ENCODE measurements around the gene SLC26A1.

Gene SLC26A1

GRCh38 chr4:988726-989721 lies 4.2 kb downstream of the SLC26A1 start:
- Histone ChIP-seq H2BK120ac (ENCODE audit: low read depth, low read length) (no peak overlapping the region), H3K9ac (ENCODE audit: low read length) (no peak overlapping the region), H4K8ac (ENCODE audit: low read length) (no peak overlapping the region), H2AK5ac (ENCODE audit: low read length, severe bottlenecking) (no peak overlapping the region), H2BK5ac (ENCODE audit: low read depth, low read length, poor library complexity, severe bottlenecking) (no peak overlapping the region), H3K4me3 (ENCODE audit: insufficient read depth in 1 of 2, low read depth in 1 of 2, low read length in 2 of 2) (no peak overlapping the region), H3K36me3 (ENCODE audit: control insufficient read depth in 1 of 2, insufficient read depth in 2 of 2, low read depth in 1 of 2, low read length in 2 of 2) (peaks cover 19 to 44% of the 10 kb centered on the region in 2 experiments), H3K18ac (ENCODE audit: low read depth in 1 of 2, low read length in 2 of 2) (no peak overlapping the region), H3K4ac (ENCODE audit: low read depth in 1 of 2, low read length in 2 of 2) (no peak overlapping the region), H3K14ac (ENCODE audit: low read length in 2 of 2) (no peak overlapping the region), H3K9me3 (ENCODE audit: control insufficient read depth, low read length) (no peaks in the 10 kb centered on the region), H3K4me2 (ENCODE audit: low read length, poor library complexity, severe bottlenecking) (no peak overlapping the region), H4K91ac (ENCODE audit: low read length) (no peak overlapping the region), H3K27ac (ENCODE audit: low read length, poor library complexity, severe bottlenecking) (no peak overlapping the region), H2BK12ac (ENCODE audit: low read length in 2 of 2) (no peak overlapping the region), H2BK15ac (ENCODE audit: low read depth, poor library complexity, severe bottlenecking) (no peak overlapping the region), H3K79me1 (replicated peaks; ENCODE audit: low read length, poor library complexity, severe bottlenecking) (peaks cover 29% of the 10 kb centered on the region), H3K23ac (ENCODE audit: low read length in 2 of 2) (no peak overlapping the region), H3K27me3 (ENCODE audit: control insufficient read depth in 1 of 2, insufficient read depth in 1 of 2, low read length in 2 of 2) (no peaks in the 10 kb centered on the region), H3K4me1 (ENCODE audit: control insufficient read depth, insufficient read depth, low read depth, low read length) (peaks cover 40% of the 10 kb centered on the region), H2AFZ (ENCODE audit: low read depth, low read length) (no peak overlapping the region)
- DNase-seq = no peak
- 94% methylated on average over 68 of the region's 69 CpGs for WGBS

GRCh38 chr4:987624-988513 lies 5.3 kb downstream of the SLC26A1 start:
- Histone ChIP-seq H2BK12ac (ENCODE audit: low read length in 2 of 2) (no peak overlapping the region), H3K18ac (ENCODE audit: low read depth in 1 of 2, low read length in 2 of 2) (no peak overlapping the region), H2BK15ac (ENCODE audit: low read depth, poor library complexity, severe bottlenecking) (no peak overlapping the region), H3K79me1 (replicated peaks; ENCODE audit: low read length, poor library complexity, severe bottlenecking) (peaks cover 28% of the 10 kb centered on the region), H3K23ac (ENCODE audit: low read length in 2 of 2) (no peak overlapping the region), H3K4me1 (ENCODE audit: control insufficient read depth, insufficient read depth, low read depth, low read length) (peaks cover 29% of the 10 kb centered on the region), H4K91ac (ENCODE audit: low read length) (peak overlapping the region; percentile 34), H4K8ac (ENCODE audit: low read length) (peak overlapping the region; percentile 94), H3K4ac (ENCODE audit: low read depth in 1 of 2, low read length in 2 of 2) (peak overlapping the region in 1 of 2 experiments; percentile 54), H3K27ac (ENCODE audit: low read length, poor library complexity, severe bottlenecking) (peak overlapping the region; percentile 27), H3K14ac (ENCODE audit: low read length in 2 of 2) (no peak overlapping the region), H2AK5ac (ENCODE audit: low read length, severe bottlenecking) (no peak overlapping the region), H3K4me3 (ENCODE audit: insufficient read depth in 1 of 2, low read depth in 1 of 2, low read length in 2 of 2) (peak overlapping the region; percentile 74 to 93), H2BK120ac (ENCODE audit: low read depth, low read length) (no peak overlapping the region), H2BK5ac (ENCODE audit: low read depth, low read length, poor library complexity, severe bottlenecking) (no peak overlapping the region), H3K9me3 (ENCODE audit: control insufficient read depth, low read length) (no peaks in the 10 kb centered on the region), H3K27me3 (ENCODE audit: control insufficient read depth in 1 of 2, insufficient read depth in 1 of 2, low read length in 2 of 2) (no peaks in the 10 kb centered on the region), H3K9ac (ENCODE audit: low read length) (peak overlapping the region; percentile 93), H2AFZ (ENCODE audit: low read depth, low read length) (no peak overlapping the region), H3K4me2 (ENCODE audit: low read length, poor library complexity, severe bottlenecking) (peak overlapping the region; percentile 78), H3K36me3 (ENCODE audit: control insufficient read depth in 1 of 2, insufficient read depth in 2 of 2, low read depth in 1 of 2, low read length in 2 of 2) (peaks cover 19 to 44% of the 10 kb centered on the region in 2 experiments)
- WGBS = 81% methylated on average over 37 of the region's 37 CpGs
- DNase-seq = peak; percentile 58

- H3K79me1 ChIP-seq (replicated peaks; ENCODE audit: low read length, poor library complexity, severe bottlenecking) = peaks cover 30% of the 10 kb centered on the region
- peak within 1 kb of the TSS; percentile 83 for H4K91ac ChIP-seq (ENCODE audit: low read length)
- H3K4me3 ChIP-seq (ENCODE audit: insufficient read depth in 1 of 2, low read depth in 1 of 2, low read length in 2 of 2) = peak within 1 kb of the TSS; percentile 74 to 93
- no peaks in the 10 kb centered on the region for H3K9me3 ChIP-seq (ENCODE audit: control insufficient read depth, low read length)
- H3K36me3 ChIP-seq (ENCODE audit: control insufficient read depth in 1 of 2, insufficient read depth in 2 of 2, low read depth in 1 of 2, low read length in 2 of 2) = peaks cover 19 to 46% of the 10 kb centered on the region in 2 experiments
- peak; percentile 79 for DNase-seq
- WGBS = 5% methylated on average over 54 of the region's 69 CpGs
- H3K27ac ChIP-seq (ENCODE audit: low read length, poor library complexity, severe bottlenecking) = peak within 1 kb of the TSS; percentile 46
- H3K4ac ChIP-seq (ENCODE audit: low read depth in 1 of 2, low read length in 2 of 2) = peak within 1 kb of the TSS; percentile 1 to 54
- H2BK5ac ChIP-seq (ENCODE audit: low read depth, low read length, poor library complexity, severe bottlenecking) = no peak within 1 kb of the TSS
- no peak within 1 kb of the TSS for H3K23ac ChIP-seq (ENCODE audit: low read length in 2 of 2)
- H2BK15ac ChIP-seq (ENCODE audit: low read depth, poor library complexity, severe bottlenecking) = peak within 1 kb of the TSS; percentile 78
- H2AFZ ChIP-seq (ENCODE audit: low read depth, low read length) = peak within 1 kb of the TSS; percentile 47
- H3K18ac ChIP-seq (ENCODE audit: low read depth in 1 of 2, low read length in 2 of 2) = peak within 1 kb of the TSS; percentile 81 to 87
- no peaks in the 10 kb centered on the region for H3K27me3 ChIP-seq (ENCODE audit: control insufficient read depth in 1 of 2, insufficient read depth in 1 of 2, low read length in 2 of 2)
- no peak within 1 kb of the TSS for H3K14ac ChIP-seq (ENCODE audit: low read length in 2 of 2)
- H2BK120ac ChIP-seq (ENCODE audit: low read depth, low read length) = peak within 1 kb of the TSS; percentile 65
- H4K8ac ChIP-seq (ENCODE audit: low read length) = peak within 1 kb of the TSS; percentile 94
- H3K4me1 ChIP-seq (ENCODE audit: control insufficient read depth, insufficient read depth, low read depth, low read length) = peaks cover 21% of the 10 kb centered on the region
- peak within 1 kb of the TSS in 1 of 2 experiments; percentile 18 for H2BK12ac ChIP-seq (ENCODE audit: low read length in 2 of 2)
- no peak within 1 kb of the TSS for H2AK5ac ChIP-seq (ENCODE audit: low read length, severe bottlenecking)
- peak within 1 kb of the TSS; percentile 78 for H3K4me2 ChIP-seq (ENCODE audit: low read length, poor library complexity, severe bottlenecking)
- peak within 1 kb of the TSS; percentile 93 for H3K9ac ChIP-seq (ENCODE audit: low read length)
Observed at GRCh38 chr4:986879-987623, 6.2 kb downstream of the SLC26A1 start, which contains the start of gene IDUA. TSS of gene IDUA (plus strand) at chr4:987044. CDS start at chr4:987085, 41 bp downstream.

Measured in mesenchymal stem cell (in vitro differentiated cells and primary cell).